CD1c-positive myeloid dendritic cell (primary cell): ENCODE results near the gene FOXD1.
"Not testable (repeated sequence)": the region's sequence is repeated elsewhere in the genome, so short reads cannot be mapped to it uniquely, and the experiment has no call there.

Source experiments
- DNase-seq: peaks from one replicate; pipeline ENCODE4 v3.0.0-alpha.2; 2016; ENCODE audit errors: extremely low spot score

The FOXD1 gene

DNA sequence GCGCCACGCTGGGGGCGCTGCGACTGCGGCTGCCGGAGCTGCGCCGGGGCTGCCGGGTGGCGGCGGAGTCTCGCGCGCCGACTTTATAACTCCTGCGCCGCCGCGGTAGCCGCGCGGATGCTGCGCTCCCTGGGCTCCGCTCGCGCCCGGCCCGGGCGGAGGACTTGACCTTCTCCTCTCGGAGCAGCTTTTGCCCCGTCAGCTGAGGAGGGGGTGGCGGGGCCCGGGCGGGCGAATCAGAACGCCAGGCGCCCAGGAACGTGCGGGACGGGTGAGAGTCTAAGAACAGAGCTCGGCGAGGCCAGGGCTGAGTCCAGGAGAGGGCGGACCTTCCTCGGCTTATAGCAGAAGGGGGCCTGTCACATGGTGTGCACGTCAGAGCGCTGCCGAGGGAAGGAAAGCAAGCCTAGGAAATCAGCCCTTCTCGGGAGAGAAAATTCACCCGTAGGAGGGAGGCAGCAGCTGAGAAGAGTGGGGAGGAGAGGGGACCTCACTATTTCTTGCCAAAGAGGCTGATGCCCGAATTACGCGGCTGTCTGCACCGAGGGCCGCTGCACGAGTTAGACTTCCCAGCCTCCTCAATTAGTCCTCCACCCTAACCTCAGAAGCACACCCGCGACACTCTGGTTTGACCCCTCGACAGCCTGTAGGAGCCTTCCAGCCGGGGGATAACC lies at the start of gene FOXD1:
Gene FOXD1 (minus strand): TSS at position 315 of the 674 bp plus-strand sequence. CDS start 415 bp downstream, outside the sequence.
- DNase-seq, result peak; percentile 53

DNA sequence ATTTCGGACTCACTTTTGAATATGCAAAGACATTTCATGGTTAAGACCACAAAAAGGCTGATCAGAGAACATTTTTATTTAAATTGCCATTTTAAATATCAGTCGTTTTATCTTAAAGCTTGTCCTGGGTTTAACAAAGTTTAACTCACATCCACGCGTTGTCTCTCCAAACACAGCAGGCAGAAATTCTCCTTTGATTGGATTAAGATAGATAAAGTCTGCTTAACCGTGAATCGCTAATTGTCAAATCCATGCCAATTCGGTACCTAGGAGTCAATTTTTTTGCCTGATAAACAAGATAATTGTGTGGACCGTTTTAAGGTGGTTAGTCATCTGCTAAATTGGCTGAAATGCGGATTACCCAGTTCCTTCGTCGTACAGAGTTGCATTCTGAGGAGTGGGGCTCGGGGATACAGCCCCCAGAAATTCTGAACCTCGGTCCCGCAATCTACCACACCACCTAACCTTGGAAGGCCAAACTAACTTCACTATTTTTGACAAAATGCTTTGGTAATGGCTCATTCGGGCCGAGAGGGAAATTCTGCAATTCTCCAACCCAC lies 49.0 kb upstream of the FOXD1 start:
- DNase-seq, result no peak

DNA sequence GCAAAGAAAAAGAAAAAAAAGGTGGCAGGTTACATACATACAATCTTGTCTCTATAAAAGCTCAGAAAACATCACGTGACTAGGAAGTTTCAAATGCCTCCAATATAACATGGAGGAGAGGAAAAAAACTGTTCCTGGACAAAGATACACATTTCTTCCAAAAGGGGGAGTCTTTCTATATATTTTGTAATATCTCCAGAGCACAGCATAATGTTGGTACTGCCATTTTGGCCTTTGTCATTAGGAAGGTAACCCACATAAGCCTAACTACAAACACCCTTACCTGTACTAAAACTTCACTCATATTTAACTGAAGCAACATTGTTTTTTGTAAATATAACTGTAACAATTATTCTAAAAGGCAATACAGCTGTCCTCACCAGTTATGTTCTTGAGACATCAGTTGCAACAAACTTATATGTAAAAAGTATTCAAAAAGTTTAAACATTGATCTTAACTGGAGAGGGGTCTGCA lies 48.4 kb upstream of the FOXD1 start:
- DNase-seq, result peak; percentile 38

DNA sequence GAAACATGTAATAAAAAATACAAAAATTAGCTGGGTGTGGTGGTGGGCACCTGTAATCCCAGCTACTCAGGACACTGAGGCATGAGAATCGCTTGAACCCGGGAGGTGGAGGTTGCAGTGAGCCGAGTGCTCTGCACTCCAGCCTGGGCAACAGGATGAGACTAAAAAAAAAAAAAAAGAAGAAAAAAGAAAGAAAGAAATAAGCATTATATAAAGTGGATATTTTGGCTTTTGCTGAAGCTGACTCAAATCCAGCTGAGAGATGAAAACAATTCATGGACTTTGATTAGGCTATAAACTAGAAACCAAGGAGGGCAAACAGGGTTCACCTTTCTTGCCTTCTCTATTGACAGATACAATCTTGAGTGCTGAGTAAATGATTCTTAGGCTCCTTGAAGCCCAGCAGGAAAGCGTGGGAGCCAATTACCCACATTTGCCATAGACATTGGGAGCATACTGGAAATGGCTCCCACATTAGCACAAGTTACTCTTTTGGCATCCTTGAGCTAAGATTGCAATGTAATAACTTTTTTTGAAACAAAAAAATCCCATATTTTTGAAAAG lies 47.3 kb upstream of the FOXD1 start:
- DNase-seq, result no peak

DNA sequence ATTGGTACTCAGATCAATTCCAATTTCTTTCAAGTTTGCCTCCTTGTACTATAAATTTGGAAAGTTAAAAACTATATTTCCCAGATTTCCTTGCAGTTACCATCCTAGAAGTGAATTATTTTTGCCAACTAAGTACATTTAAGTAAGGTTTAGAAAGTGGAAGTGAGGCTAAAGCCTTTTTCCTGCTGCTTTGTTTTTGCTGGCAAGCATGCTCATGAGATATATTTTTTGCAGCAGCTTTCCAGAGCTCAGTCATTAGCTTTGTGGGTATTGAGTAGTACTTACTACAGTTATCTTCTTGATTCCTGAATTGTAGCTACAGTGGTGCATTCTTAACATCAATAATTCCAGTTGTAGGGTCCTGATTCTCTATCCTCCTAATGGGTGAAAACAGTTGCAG lies 46.1 kb upstream of the FOXD1 start:
- DNase-seq, result no peak

DNA sequence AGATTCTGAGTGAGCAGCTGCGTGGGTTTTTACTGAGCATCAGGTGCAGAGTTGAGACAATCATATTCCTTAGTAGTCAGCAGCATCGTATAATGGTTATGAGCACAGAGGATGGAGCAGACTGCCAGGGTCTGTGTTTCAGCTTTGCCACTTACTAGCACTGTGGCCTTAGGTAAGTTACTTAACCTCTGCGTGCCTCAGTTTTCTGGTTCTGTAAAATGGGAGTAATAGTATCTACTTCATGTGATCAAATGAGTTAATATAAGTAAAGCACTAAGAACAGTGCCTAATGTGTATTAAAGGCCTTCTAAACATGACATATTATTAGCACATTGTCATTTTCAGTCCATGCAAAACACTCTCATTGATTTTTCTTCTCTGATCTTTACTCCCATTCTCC lies 44.8 kb upstream of the FOXD1 start:
- DNase-seq, result no peak

DNA sequence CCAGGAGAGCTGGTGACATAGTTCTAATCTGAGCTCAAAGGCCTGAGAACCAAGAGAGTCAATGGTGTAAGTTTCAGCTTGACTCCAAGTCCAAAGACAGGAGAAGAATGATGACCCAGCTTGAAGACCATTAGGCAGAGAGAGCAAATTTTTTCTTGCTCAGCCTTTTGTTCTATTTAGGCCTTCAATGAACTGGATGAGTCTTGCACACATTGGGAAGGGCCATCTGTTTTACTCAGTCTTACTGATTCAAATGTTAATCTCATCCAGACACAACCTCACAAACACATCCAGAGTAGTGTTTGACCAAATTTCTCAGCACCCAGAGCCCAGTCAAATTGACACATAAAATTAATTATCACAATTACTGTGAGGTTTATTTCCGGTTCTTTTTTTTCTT lies 42.6 kb upstream of the FOXD1 start:
- no peak for DNase-seq

DNA sequence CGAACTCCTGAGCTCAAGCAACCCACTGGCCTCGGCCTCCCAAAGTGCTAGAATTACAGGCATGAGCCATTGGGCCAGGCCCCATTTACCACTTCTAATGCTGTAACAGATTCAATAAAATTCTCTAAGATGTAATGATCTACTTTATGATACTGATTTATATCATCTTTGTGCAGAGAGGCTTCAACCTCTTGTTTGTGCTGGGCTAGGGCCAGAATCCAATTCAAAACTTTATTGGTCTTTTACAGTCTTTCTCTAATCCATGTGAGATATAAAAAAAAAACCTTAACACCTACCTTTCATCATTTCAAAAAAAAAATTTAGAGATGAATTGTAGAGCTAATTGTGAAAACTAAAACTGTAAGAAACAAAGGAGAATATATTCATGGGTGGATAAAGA lies 41.5 kb upstream of the FOXD1 start:
- DNase-seq, result no peak

DNA sequence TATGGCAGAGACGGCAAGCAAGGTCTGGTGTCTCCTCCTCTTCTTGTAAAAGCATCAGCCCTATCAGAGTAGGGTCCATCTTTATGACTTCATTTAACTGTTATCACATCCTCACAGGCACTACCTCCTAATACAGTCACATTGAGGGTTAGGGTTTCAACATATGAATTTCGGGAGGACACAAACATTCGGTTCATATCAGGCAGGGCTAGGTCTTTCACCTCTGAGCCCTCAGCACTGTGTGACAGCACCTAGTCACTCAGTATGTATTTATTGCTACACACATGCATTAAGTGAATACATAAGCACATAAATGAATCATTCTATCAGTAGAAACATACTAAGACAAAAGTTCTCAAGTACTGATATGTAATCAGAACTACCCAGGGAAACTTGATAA lies 40.2 kb upstream of the FOXD1 start:
- no peak for DNase-seq

DNA sequence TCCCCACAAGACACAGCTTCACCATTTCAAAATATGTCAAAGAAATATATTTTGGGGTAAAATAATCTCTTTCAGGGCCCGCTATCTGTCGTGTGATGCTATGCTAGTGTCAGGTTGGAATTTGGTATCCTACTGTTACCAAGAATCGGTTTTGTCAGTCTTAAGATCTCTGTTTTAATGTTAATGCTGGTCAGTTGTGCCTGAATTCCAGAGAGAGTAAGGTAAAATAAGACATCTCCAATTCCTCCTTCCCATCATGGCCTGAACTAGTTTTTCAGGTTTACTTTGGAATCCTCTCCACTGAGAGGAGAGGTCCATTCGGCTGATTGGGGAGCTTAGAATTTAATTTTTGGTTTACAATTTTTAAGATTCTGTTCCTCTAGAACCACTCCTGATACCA lies 39.2 kb upstream of the FOXD1 start:
- no peak for DNase-seq

DNA sequence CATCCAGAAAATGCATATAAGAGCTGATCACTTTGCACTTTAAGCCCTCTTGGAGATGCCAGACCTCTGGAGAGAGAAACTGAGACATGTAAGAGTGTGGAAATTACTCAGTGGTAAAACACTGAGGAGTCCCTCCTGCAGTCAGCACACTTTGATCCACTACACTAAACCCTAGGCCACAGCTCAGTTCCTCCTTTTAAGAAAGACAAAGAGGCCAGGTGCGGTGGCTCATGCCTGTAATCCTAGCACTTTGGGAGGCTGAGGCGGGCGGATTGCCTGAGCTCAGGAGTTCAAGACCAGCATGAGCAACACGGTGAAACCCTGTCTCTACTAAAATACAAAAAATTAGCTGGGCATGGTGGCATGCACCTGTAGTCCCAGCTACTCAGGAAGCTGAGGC lies 38.7 kb upstream of the FOXD1 start:
- not testable (repeated sequence) for DNase-seq

DNA sequence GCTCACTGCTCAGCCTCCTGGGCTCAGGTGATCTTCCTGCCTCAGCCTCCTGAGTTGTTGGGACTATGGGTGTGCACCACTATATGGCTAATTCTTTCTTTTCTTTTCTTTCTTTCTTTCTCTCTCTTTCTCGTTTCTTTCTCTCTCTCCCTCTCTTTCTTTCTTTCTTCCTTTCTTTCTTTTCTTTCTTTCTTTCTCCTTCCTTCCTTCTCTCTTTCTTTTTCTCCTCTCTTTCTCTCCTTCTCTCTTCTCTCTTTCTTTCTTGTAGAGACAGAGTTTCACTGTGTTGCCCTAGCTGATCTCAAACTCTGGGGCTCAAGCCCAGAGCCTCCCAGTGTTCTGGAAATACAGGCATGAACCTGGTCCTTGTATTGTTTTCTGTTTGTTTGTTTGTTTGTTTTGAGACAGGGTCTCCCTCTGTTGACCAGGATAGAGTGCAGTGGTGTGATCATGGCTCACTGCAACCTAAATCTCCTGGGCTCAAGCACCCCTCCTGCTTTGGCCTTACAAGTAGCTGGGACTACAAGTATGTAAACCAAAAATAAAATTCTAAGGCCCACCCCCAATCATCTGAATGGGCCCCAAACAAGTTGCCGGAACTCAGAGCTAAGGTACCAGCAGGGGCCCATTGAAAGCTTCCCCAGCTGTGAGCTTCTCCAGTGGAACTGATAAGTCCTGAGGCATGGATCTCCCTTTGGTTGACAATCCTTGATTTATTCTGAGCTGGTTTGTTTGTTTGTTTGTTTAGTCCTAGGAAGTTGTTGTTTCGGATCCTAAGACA lies 37.7 kb upstream of the FOXD1 start:
- DNase-seq, result no peak

DNA sequence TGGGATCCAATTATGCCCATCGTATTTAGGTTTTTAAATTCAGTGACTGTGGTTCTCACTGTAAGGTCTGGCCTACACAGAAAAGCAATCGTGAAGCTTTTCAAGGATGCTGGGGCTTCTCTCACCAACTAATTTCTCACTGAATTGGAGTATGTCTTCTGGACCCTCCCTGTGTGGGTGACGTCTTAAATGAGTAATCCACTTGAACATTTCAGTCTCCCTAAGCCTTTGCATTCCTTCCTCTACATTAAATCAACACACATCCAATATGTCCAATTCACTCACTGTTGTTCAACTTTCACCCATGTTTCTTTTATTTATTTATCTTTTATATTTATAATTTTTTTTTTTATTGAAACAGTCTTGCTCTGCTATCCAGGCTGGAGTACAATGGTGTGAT lies 37.1 kb upstream of the FOXD1 start:
- no peak for DNase-seq

DNA sequence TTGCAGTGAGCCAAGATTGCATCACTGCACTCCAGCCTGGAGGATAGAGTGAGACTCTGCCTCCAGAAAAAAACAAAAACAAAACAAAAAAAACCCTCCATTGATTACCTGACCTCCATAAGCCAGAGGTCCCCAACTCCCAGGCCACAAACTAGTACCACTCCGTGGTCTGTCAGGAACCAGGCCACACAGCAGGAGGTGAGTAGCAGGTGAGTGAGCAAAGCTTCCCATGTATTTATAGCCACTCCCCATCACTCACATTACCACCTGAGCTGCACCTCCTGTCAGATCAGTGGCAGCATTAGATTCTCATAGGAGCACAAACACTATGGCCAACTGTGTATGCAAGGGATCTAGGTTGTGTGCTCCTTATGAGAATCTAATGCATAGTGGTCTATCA lies 35.9 kb upstream of the FOXD1 start:
- DNase-seq, result no peak

DNA sequence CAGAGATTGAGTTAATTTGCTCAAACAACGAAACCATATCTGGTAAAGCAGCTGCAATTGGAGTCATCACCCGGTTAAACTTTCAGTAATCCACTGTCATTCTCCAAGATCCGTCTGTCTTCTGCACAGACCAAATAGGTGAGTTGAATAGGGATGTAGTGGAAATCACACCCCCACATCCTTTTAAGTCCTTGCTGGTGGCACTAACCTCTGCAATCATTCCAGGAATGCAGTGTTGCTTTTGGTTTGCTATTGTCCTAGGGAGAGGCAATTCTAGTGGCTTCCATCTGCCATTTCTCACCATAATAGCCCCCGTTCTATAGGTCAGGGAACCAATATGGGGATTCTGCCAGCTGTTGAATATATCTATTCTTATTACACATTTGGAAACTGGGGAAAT lies 35.1 kb upstream of the FOXD1 start:
- no peak for DNase-seq

DNA sequence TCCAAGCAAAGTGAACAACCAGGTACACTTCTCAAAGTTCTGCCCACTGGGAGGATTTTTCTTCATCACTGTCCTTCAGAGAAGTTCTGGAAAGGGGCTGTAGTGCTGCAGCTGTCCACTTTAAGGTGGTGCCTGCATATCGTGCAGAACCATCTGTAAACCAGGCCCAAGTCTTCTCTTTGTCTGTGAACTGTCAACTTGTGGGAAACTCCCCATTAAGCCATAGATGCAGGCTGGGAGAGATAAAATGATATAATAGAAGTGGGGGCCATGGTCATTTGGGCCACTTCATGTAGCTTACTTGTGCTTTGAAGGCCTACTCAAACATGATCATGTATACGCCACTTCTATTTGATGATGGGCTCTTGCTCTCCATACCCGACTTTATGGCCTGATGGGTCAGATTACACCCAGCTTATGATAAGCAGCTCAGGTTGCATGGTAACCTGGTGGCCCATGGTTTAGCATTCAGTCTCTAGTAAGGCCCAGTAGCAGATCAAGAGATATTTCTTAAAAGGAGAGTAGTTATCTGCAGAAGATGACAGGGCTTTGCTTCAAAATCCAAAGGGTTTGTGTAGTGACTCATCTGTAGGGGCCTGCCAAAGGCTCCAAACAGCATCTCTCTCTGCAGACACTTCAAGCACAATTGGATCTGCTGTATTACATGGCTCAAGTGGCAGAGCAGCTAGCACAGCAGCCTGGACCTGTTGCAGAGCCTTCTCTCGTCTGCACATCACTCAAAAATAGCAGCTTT lies 34.0 kb upstream of the FOXD1 start:
- no peak for DNase-seq

DNA sequence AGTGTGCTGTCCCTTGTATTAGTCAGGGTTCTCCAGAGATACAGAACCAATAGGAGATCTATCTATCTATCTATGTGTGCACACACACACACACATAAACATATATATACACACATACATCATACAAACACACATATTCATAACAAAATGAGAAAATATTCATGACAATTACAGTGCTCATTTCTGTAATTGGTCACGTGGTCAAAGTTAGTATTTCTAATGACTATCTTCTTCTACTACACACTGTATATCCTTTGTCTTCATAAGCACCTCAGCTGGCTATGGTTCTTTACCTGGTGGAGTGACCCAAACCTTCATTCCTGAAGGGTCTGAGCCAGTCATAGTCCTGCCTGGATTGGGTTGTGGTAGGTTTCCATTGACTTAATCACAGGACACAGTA lies 31.9 kb upstream of the FOXD1 start:
- DNase-seq, result no peak

DNA sequence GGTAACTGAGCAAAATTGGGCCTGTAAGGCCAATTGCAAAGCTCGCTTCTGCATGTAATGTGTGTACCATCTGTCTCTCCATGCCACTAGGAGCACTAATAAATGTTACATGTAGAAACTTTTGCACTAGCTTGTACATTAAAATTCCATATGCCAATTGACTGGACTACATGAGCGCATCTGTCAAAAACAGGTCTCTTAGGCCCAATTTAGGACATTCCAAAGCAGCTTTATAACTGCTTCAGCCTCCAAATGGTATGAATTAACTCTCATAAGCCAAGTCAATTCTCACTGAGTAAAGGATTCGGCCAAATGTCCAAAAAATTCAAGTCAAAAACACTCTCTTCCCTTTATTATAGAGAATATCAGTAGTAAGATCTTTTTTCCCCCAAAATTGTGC lies 23.5 kb upstream of the FOXD1 start:
- DNase-seq, result no peak

DNA sequence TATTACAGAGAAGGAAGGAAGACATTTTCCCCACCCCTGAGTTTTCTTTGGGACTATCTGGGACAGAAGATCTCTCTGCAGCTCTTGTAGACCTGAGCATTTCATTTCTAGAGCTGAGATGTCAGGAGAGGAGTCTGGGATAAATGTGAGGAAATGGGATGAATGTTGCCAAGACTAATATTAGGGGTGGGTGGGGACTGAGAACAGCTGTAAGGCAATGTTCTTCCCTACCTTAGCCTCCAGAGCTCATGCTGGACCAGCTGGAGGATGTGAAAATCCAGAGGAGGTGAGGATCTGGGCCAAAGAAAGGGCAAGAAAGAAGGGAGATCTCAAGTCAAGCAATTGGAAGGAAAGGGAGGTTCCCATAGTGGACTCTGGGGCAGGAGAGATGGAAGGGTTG lies 23.1 kb upstream of the FOXD1 start:
- DNase-seq, result no peak

DNA sequence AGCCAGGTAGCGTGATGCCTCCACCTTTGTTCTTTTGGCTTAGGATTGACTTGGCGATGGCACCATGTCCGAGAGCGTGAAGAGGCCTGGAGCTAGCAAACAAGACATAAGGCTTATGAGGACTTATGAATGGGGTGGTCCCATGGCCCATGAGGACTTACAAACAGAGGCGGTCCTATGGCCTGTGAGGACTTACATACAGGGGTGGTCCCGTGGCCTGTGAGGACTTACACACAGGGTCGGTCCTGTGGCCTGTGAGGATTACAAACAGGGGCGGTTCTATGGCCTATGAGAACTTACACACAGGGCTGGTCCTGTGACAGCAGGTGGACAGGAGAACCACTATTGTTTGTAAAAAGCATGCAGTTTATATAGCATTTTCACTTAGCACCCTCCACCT lies 21.3 kb upstream of the FOXD1 start:
- DNase-seq, result no peak

DNA sequence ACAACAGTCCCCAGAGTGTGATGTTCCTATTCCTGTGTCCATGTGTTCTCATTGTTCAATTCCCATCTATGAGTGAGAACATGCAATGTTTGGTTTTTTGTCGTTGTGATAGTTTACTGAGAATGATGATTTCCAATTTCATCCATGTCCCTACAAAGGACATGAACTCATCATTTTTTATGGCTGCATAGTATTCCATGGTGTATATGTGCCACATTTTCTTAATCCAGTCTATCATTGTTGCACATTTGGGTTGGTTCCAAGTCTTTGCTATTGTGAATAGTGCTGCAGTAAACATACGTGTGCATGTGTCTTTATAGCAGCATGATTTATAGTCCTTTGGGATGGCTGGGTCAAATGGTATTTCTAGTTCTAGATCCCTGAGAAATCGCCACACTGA lies 20.1 kb upstream of the FOXD1 start:
- not testable (repeated sequence) for DNase-seq
